HepG2 (cell line): Measurements from ENCODE around the gene TAL2. TPM values are rescaled to one million over a fixed set of nuclear protein-coding genes. Genes with fewer than 3 reads are reported as not detected.

Experiments used
- ATM ChIP-seq: fragments of 450-650 bp; IDR thresholded peaks from 2 replicates; pipeline ENCODE4 v1.7.1; 2017; ENCODE audit warnings: mild to moderate bottlenecking, borderline replicate concordance
- ERF ChIP-seq: IDR thresholded peaks from 2 replicates; pipeline ENCODE4 v1.6.1; 2018; ENCODE audit warnings: missing biosample characterization, missing genetic modification reagents
- HMG20B ChIP-seq: conservative IDR thresholded peaks from 2 replicates; pipeline ENCODE4 v1.6.1; 2016; ENCODE audit warnings: missing genetic modification reagents, missing compliant biosample characterization
- KLF12 ChIP-seq: sonication (generic); formaldehyde crosslinking; IDR thresholded peaks from 2 replicates; pipeline ENCODE4 v1.4.0; 2020; ENCODE audit warnings: missing genetic modification reagents, borderline replicate concordance
- NFE2L1 ChIP-seq: sonication (generic); formaldehyde crosslinking; IDR thresholded peaks from 2 replicates; pipeline ENCODE4 v1.4.0; 2020; ENCODE audit warnings: missing genetic modification reagents, mild to moderate bottlenecking, borderline replicate concordance
- THAP11 ChIP-seq: IDR thresholded peaks from 2 replicates; pipeline ENCODE4 v1.6.1; 2016; ENCODE audit warnings: missing biosample characterization, missing genetic modification reagents
- TRIM24 ChIP-seq: sonication (generic); formaldehyde crosslinking; IDR thresholded peaks from 2 replicates; pipeline ENCODE4 v1.8.0; 2022; ENCODE audit warnings: mild to moderate bottlenecking, missing genetic modification reagents
- ZFP41 ChIP-seq: sonication (generic); formaldehyde crosslinking; IDR thresholded peaks from 2 replicates; pipeline ENCODE4 v1.4.0; 2020; ENCODE audit warnings: mild to moderate bottlenecking, missing genetic modification reagents, borderline replicate concordance
- ZNF317 ChIP-seq: sonication (generic); formaldehyde crosslinking; IDR thresholded peaks from 2 replicates; pipeline ENCODE4 v1.5.0; 2020; ENCODE audit warnings: mild to moderate bottlenecking, missing genetic modification reagents
- ZNF484 ChIP-seq: sonication (generic); formaldehyde crosslinking; IDR thresholded peaks from 2 replicates; pipeline ENCODE4 v1.5.1; 2020; ENCODE audit warnings: mild to moderate bottlenecking, low read depth, missing genetic modification reagents, borderline replicate concordance
- ZNF550 ChIP-seq: sonication (generic); formaldehyde crosslinking; IDR thresholded peaks from 2 replicates; pipeline ENCODE4 v1.4.0; 2020; ENCODE audit warnings: mild to moderate bottlenecking, missing genetic modification reagents, borderline replicate concordance
- ZNF589 ChIP-seq: sonication (generic); formaldehyde crosslinking; conservative IDR thresholded peaks from 2 replicates; pipeline ENCODE4 v1.8.0; 2022; ENCODE audit warnings: mild to moderate bottlenecking, moderate library complexity, missing genetic modification reagents
- ZSCAN22 ChIP-seq: sonication (generic); formaldehyde crosslinking; IDR thresholded peaks from 2 replicates; pipeline ENCODE4 v1.4.0; 2020; ENCODE audit warnings: mild to moderate bottlenecking, missing genetic modification reagents
- polyA plus RNA-seq, 8 experiments: library from polyadenylated mRNA; depleted of rRNA in 3 of 8; stranded (reverse) in 7 of 8; unstranded in 1 of 8; fragments of >200 nt; fragmentation: Illumina TruSeq in 4 of 8; extraction: Trizol in 4 of 8; gene quantifications; 2 replicates each; pipeline versions ENCODE4 v1.2.1 to v1.2.3, GENCODE V29; 2011 to 2016; ENCODE audit warnings: low read depth in 4 of 8, missing spikeins in 1 of 8, mixed read lengths in 1 of 8; ENCODE audit not compliant: insufficient read depth in 1 of 8
- total RNA-seq, 5 experiments: library from RNA; depleted of rRNA; stranded (reverse); fragments of >200 nt; fragmentation: Illumina TruSeq; extraction: Trizol; gene quantifications; 2 replicates each; pipeline ENCODE4 v1.2.3, GENCODE V29; 2016; ENCODE audit warnings: low read depth in 1 of 5
- TF ChIP-seq, protein P1 (sequence below): sonication (generic); formaldehyde crosslinking; IDR thresholded peaks from 2 replicates; pipeline ENCODE4 v1.5.0; 2020; ENCODE audit warnings: missing genetic modification reagents, mild to moderate bottlenecking, borderline replicate concordance
- TF ChIP-seq, protein P2 (sequence below): sonication (generic); formaldehyde crosslinking; IDR thresholded peaks from 2 replicates; pipeline ENCODE4 v1.5.0; 2020; ENCODE audit warnings: mild to moderate bottlenecking, missing genetic modification reagents
- TF ChIP-seq, protein P3 (sequence below): sonication (generic); formaldehyde crosslinking; IDR thresholded peaks from 2 replicates; pipeline ENCODE4 v1.5.0; 2020; ENCODE audit warnings: missing genetic modification reagents
- TF ChIP-seq, protein P4 (sequence below): sonication (generic); formaldehyde crosslinking; IDR thresholded peaks from 2 replicates; pipeline ENCODE4 v1.5.0; 2020; ENCODE audit warnings: mild to moderate bottlenecking, missing genetic modification reagents, moderate library complexity
- TF ChIP-seq, protein P5 (sequence below): sonication (generic); formaldehyde crosslinking; IDR thresholded peaks from 2 replicates; pipeline ENCODE4 v1.5.1; 2020; ENCODE audit warnings: mild to moderate bottlenecking, missing genetic modification reagents

TAL2 gene
- total and polyA plus RNA-seq, 2 of the 13 experiments (the other 11 are each of a cell fraction or from before 2014, with no cell fraction given), result 0.22 TPM; not detected in 1

DNA sequence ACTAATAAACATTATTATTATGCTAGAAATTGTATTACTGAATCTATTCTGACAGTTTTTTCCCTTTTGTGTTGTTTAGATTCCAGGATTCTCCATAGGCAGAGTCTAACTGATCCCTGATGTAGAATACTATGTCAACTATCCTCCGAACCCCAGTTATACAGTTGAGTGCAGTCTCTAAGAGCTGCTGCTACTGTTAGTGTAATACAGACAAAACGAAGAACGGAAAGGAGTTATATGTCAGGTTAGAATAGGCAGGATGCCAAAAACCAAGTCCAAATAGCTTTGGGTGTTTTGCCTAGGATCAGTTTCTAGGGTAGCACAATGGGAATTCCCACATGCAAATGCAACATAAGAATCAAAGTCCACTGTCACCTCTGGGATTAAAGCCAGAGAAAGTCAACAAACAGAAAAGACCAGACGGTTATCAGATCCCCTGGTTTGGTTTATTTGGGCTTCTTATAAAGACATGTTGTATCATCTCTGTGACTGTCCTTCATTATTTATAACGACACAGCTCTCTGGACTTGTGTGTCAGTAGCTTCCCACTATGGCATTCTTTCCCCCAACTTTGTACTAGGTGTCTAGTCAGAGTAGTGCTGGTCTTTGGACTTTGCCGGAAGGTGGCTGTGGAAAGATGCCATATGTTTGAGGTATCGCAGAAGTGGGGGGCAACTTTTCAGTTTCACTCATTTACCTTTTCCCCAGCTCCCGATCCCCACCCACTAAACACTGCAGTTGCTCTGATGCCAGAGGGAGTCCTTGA is 17.2 kb downstream of the TAL2 start (continued):
- TF ChIP-seq THAP11 (CRISPR knock-in tag) (no peak), ATM (no peak), ZNF317 (CRISPR knock-in tag) (no peak), HMG20B (CRISPR knock-in tag) (no peak), NFE2L1 (CRISPR knock-in tag) (no peak), TRIM24 (CRISPR knock-in tag) (no peak), ZSCAN22 (CRISPR knock-in tag) (no peak), ERF (CRISPR knock-in tag) (no peak), ZNF550 (no peak), ZNF589 (no peak), KLF12 (CRISPR knock-in tag) (no peak), ZFP41 (no peak), ZNF484 (no peak)
- TF ChIP-seq, protein P1, sequence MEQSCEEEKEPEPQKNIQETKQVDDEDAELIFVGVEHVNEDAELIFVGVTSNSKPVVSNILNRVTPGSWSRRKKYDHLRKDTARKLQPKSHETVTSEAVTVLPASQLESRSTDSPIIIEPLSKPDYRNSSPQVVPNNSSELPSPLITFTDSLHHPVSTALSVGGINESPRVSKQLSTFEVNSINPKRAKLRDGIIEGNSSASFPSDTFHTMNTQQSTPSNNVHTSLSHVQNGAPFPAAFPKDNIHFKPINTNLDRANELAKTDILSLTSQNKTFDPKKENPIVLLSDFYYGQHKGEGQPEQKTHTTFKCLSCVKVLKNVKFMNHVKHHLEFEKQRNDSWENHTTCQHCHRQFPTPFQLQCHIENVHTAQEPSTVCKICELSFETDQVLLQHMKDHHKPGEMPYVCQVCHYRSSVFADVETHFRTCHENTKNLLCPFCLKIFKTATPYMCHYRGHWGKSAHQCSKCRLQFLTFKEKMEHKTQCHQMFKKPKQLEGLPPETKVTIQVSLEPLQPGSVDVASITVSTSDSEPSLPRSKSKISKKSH (CRISPR knock-in tag), result no peak
- TF ChIP-seq, protein P2, sequence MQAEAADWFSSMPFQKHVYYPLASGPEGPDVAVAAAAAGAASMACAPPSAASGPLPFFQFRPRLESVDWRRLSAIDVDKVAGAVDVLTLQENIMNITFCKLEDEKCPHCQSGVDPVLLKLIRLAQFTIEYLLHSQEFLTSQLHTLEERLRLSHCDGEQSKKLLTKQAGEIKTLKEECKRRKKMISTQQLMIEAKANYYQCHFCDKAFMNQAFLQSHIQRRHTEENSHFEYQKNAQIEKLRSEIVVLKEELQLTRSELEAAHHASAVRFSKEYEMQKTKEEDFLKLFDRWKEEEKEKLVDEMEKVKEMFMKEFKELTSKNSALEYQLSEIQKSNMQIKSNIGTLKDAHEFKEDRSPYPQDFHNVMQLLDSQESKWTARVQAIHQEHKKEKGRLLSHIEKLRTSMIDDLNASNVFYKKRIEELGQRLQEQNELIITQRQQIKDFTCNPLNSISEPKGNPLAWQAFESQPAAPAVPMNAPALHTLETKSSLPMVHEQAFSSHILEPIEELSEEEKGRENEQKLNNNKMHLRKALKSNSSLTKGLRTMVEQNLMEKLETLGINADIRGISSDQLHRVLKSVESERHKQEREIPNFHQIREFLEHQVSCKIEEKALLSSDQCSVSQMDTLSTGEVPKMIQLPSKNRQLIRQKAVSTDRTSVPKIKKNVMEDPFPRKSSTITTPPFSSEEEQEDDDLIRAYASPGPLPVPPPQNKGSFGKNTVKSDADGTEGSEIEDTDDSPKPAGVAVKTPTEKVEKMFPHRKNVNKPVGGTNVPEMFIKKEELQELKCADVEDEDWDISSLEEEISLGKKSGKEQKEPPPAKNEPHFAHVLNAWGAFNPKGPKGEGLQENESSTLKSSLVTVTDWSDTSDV (CRISPR knock-in tag), result no peak
- TF ChIP-seq, protein P3, sequence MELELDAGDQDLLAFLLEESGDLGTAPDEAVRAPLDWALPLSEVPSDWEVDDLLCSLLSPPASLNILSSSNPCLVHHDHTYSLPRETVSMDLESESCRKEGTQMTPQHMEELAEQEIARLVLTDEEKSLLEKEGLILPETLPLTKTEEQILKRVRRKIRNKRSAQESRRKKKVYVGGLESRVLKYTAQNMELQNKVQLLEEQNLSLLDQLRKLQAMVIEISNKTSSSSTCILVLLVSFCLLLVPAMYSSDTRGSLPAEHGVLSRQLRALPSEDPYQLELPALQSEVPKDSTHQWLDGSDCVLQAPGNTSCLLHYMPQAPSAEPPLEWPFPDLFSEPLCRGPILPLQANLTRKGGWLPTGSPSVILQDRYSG, result no peak
- TF ChIP-seq, protein P4, sequence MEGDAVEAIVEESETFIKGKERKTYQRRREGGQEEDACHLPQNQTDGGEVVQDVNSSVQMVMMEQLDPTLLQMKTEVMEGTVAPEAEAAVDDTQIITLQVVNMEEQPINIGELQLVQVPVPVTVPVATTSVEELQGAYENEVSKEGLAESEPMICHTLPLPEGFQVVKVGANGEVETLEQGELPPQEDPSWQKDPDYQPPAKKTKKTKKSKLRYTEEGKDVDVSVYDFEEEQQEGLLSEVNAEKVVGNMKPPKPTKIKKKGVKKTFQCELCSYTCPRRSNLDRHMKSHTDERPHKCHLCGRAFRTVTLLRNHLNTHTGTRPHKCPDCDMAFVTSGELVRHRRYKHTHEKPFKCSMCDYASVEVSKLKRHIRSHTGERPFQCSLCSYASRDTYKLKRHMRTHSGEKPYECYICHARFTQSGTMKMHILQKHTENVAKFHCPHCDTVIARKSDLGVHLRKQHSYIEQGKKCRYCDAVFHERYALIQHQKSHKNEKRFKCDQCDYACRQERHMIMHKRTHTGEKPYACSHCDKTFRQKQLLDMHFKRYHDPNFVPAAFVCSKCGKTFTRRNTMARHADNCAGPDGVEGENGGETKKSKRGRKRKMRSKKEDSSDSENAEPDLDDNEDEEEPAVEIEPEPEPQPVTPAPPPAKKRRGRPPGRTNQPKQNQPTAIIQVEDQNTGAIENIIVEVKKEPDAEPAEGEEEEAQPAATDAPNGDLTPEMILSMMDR, result no peak
- TF ChIP-seq, protein P5, sequence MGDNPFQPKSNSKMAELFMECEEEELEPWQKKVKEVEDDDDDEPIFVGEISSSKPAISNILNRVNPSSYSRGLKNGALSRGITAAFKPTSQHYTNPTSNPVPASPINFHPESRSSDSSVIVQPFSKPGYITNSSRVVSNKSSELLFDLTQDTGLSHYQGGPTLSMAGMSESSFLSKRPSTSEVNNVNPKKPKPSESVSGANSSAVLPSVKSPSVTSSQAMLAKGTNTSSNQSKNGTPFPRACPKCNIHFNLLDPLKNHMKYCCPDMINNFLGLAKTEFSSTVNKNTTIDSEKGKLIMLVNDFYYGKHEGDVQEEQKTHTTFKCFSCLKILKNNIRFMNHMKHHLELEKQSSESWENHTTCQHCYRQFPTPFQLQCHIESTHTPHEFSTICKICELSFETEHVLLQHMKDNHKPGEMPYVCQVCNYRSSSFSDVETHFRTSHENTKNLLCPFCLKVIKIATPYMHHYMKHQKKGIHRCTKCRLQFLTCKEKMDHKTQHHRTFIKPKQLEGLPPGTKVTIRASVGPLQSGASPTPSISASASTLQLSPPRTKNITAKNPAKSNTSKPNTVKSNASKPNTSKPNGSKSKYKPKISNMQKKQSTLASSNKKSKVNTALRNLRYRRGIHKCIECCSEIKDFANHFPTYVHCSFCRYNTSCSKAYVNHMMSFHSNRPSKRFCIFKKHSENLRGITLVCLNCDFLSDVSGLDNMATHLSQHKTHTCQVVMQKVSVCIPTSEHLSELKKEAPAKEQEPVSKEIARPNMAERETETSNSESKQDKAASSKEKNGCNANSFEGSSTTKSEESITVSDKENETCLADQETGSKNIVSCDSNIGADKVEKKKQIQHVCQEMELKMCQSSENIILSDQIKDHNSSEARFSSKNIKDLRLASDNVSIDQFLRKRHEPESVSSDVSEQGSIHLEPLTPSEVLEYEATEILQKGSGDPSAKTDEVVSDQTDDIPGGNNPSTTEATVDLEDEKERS (CRISPR knock-in tag), result no peak
